ENCODE measurements around the gene SLC29A2.
"Not testable (repeated sequence)": the region's sequence is repeated elsewhere in the genome, so short reads cannot be mapped to it uniquely, and the experiment has no call there.

Gene SLC29A2

GRCh38 chr11:66386171-66387069, 14.9 kb upstream of the SLC29A2 start:
- DNase-seq, result peak in 57 of 58 donors; percentile 9 to 90 (median 60)

- DNase-seq, result not testable (repeated sequence)
Observed at GRCh38 chr11:66384316-66384715, 12.8 kb upstream of the SLC29A2 start.

- DNase-seq, result not testable (repeated sequence)
Observed at GRCh38 chr11:66380264-66380663, 8.7 kb upstream of the SLC29A2 start.

GRCh38 chr11:66373690-66374287, 2.2 kb upstream of the SLC29A2 start:
- DNase-seq, result not testable (repeated sequence)

- peak in 6 of 58 donors; percentile 11 to 52 (median 21) for DNase-seq
Observed at GRCh38 chr11:66373265-66373664, 1.7 kb upstream of the SLC29A2 start.

DNA sequence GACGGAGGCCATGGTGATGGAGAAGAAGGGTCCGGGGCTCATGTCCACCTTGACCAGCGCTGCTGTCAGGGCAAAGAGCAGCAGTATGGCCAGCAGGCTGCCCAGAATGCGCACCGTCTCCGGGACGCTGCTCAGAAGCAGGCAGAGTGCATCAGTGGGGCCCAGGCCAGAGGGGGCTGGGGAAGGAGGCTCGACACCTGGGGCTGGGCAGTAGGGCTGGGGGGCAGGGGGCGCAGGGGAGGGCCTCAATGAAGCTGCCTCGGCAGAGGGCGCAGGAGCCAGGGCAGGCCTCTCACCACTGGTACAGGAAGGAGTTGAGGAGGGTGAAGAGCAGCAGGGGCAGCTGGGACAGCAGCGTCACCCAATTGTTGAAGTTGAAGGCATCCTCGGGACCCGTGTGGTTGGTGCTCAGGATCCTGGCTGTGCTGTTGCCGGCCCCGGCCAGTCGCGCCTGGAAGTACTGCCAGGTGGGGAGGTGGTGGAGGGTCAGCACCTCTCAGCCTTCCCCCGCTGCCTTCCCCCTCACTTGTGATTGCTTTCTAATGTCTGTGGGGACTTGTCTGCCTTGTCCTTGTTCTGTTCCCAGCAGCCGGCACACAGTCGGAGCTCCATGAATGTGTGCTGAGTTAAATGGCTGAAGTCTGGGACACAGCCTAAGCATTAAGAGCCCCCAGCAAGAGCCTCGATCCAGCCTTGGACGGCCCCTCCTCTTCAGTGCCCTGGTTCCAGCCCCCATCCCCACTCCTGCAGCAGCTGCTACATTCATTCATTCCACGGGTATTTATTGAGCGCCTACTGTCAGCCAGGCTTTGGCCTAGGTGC, 2.3 kb downstream of the SLC29A2 start:
- DNase-seq, result no peak

- no peak for DNase-seq
Observed at GRCh38 chr11:66368484-66368883, 3.1 kb downstream of the SLC29A2 start.

- DNase-seq, result no peak
Observed at GRCh38 chr11:66367561-66368312, 3.8 kb downstream of the SLC29A2 start.

DNA sequence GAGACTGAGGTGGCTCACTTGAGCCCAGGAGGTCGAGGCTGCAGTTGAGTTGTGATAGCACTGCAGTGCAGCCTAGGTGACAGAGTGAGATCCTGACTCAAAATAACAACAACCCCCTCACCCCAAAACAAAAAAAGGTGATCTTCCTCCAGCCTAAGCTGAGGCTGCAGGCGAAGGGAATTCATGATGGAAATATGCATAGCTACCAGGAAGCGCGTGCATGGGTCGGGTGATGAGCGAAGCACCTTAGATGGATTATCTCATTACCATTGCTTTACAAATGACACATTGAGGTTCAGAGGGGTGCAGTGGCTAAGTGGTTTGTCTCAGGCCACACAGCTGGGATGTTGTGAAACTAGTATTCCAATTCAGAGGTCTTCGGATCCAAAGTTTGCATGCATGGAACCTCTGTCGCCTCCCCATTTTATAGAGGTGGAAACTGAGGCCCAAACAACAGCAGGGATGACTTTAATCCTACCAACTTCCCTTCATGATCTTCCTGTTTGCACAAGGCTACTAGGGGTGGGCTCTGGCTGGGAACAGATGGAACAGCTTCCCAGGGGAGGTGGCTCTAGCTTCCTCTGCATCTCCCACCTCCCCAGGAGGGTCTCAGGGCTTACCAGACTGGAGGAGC, 4.6 kb downstream of the SLC29A2 start:
- no peak for DNase-seq

GRCh38 chr11:66365711-66366619, 5.6 kb downstream of the SLC29A2 start:
- no peak for DNase-seq

- DNase-seq, result no peak
Observed at GRCh38 chr11:66365166-66365565, 6.4 kb downstream of the SLC29A2 start.

- DNase-seq, result peak in 4 of 58 donors; percentile 4 to 25 (median 15)
Observed at GRCh38 chr11:66363805-66364535, 7.6 kb downstream of the SLC29A2 start.

GRCh38 chr11:66363187-66363601, 8.4 kb downstream of the SLC29A2 start:
- DNase-seq, result no peak

- DNase-seq, result no peak
Observed at GRCh38 chr11:66362481-66363147, 8.9 kb downstream of the SLC29A2 start.

GRCh38 chr11:66361502-66361941, 10.0 kb downstream of the SLC29A2 start:
- DNase-seq, result no peak

GRCh38 chr11:66360406-66361073, 11.0 kb downstream of the SLC29A2 start:
- DNase-seq, result no peak

DNA sequence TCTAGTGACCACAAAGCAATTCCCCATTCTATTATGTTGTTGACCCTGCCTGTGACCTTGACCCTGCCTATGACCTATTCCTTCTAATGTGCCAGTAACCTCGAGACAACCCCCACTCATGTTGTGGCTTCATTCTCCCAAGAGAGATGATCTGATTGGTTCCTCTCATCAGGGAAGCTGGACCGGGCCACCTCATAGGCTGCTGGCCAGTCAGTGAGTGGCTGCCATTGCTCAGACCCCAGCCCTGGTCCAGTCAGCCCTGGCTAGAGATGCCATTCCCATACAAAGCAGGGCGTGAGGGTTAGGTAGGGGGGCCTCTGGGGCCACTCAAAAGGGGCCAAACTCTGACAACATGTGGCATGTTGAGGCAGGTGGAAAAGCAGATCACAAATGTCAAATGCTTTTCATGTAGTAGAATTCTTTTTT, 11.9 kb downstream of the SLC29A2 start:
- DNase-seq, result no peak
